Stomach (tissue), 4 donors: ENCODE results near the gene PCDHB13.

ENCODE experiments used
- CTCF ChIP-seq, 7 experiments: fragments of 450-650 bp in 4 of 7; fragments of 200-600 bp in 3 of 7; sonication (generic) in 3 of 7; IDR thresholded peaks; one replicate each; pipeline ENCODE4 v1.5.1; 2016 to 2019; ENCODE audit warnings: antibody characterized with exemption in 7 of 7, control low read depth in 2 of 7, mild to moderate bottlenecking in 1 of 7
- POLR2A ChIP-seq, 4 donors: fragments of 450-650 bp; IDR thresholded peaks; one replicate each; pipeline ENCODE4 v1.6.1; 2016; ENCODE audit warnings: antibody characterized with exemption in 4 of 4, control low read depth in 2 of 4, mild to moderate bottlenecking in 1 of 4, moderate library complexity in 1 of 4

GRCh38 chr5:141250576-141250975 lies 36.9 kb downstream of the PCDHB13 start:
- TF ChIP-seq POLR2A (IDR thresholded peaks at IDR 0.05) = no peak
- TF ChIP-seq CTCF (IDR thresholded peaks at IDR 0.05) = no peak
